SK-N-SH treated with all-trans-retinoic acid at 6 μM for 48 hours (cell line): ENCODE measurements around the gene SMNDC1.

Source experiments
- ATAC-seq: fragments of 200-7000 bp; cut with Tn5 transposase; 3 replicates; pipeline ENCODE4 v1.9.1; 2020; ENCODE audit warnings: mild to moderate bottlenecking, moderate library complexity
- CREB5 ChIP-seq: fragments of 250-450 bp; sonication (Bioruptor Pico); IDR thresholded peaks from 2 replicates; pipeline ENCODE4 v1.5.1; 2020; ENCODE audit warnings: low read depth, mild to moderate bottlenecking, moderate library complexity
- CSDC2 ChIP-seq: fragments of 250-450 bp; sonication (Bioruptor Pico); IDR thresholded peaks from 2 replicates; pipeline ENCODE4 v1.5.0; 2020; ENCODE audit warnings: mild to moderate bottlenecking, moderate library complexity
- CSRNP3 ChIP-seq: fragments of 250-450 bp; sonication (Bioruptor Pico); IDR thresholded peaks from 2 replicates; pipeline ENCODE4 v1.5.1; 2021; ENCODE audit warnings: mild to moderate bottlenecking, moderate library complexity
- ESRRG ChIP-seq: fragments of 250-450 bp; sonication (Bioruptor Pico); IDR thresholded peaks from 2 replicates; pipeline ENCODE4 v1.6.1; 2021; ENCODE audit warnings: mild to moderate bottlenecking
- GLIS3 ChIP-seq: fragments of 250-450 bp; sonication (Bioruptor Pico); IDR thresholded peaks from 2 replicates; pipeline ENCODE4 v1.5.0; 2020; ENCODE audit warnings: mild to moderate bottlenecking, moderate library complexity
- ISL1 ChIP-seq: fragments of 250-450 bp; sonication (Bioruptor Pico); IDR thresholded peaks from 2 replicates; pipeline ENCODE4 v2.1.2; 2022; ENCODE audit warnings: mild to moderate bottlenecking, moderate library complexity
- OSR1 ChIP-seq: fragments of 250-450 bp; sonication (Bioruptor Pico); IDR thresholded peaks from 2 replicates; pipeline ENCODE4 v1.8.0; 2022; ENCODE audit warnings: moderate library complexity, mild to moderate bottlenecking, inconsistent platforms
- PPARA ChIP-seq: fragments of 250-450 bp; sonication (Bioruptor Pico); IDR thresholded peaks from 2 replicates; pipeline ENCODE4 v1.5.0; 2020; ENCODE audit warnings: mild to moderate bottlenecking, borderline replicate concordance
- SNAI2 ChIP-seq: fragments of 250-450 bp; sonication (Bioruptor Pico); IDR thresholded peaks from 2 replicates; pipeline ENCODE4 v1.5.0; 2020; ENCODE audit warnings: mild to moderate bottlenecking, moderate library complexity
- TOX ChIP-seq: fragments of 250-450 bp; sonication (Bioruptor Pico); IDR thresholded peaks from 2 replicates; pipeline ENCODE4 v1.8.0; 2021; ENCODE audit warnings: mild to moderate bottlenecking, moderate library complexity, borderline replicate concordance
- TSHZ2 ChIP-seq: fragments of 250-450 bp; sonication (Bioruptor Pico); IDR thresholded peaks from 2 replicates; pipeline ENCODE4 v1.5.0; 2020; ENCODE audit warnings: mild to moderate bottlenecking, moderate library complexity
- ZC3H10 ChIP-seq: fragments of 250-450 bp; sonication (Bioruptor Pico); IDR thresholded peaks from 2 replicates; pipeline ENCODE4 v1.5.1; 2021; ENCODE audit warnings: mild to moderate bottlenecking, moderate library complexity
- ZFP3 ChIP-seq: fragments of 250-450 bp; sonication (Bioruptor Pico); IDR thresholded peaks from 2 replicates; pipeline ENCODE4 v1.5.0; 2020; ENCODE audit warnings: mild to moderate bottlenecking, moderate library complexity
- ZFP30 ChIP-seq: fragments of 450-650 bp; formaldehyde crosslinking; IDR thresholded peaks from 2 replicates; pipeline ENCODE4 v1.5.0; 2022; ENCODE audit warnings: mild to moderate bottlenecking, moderate library complexity
- ZNF565 ChIP-seq: fragments of 450-650 bp; formaldehyde crosslinking; conservative IDR thresholded peaks from 2 replicates; pipeline ENCODE4 v1.5.0; 2020; ENCODE audit warnings: low read depth, mild to moderate bottlenecking, moderate library complexity
- ZNF70 ChIP-seq: fragments of 450-650 bp; formaldehyde crosslinking; IDR thresholded peaks from 2 replicates; pipeline ENCODE4 v1.5.0; 2020; ENCODE audit warnings: mild to moderate bottlenecking, moderate library complexity
- TF ChIP-seq, protein P1 (sequence below): fragments of 250-450 bp; sonication (Bioruptor Pico); IDR thresholded peaks from 2 replicates; pipeline ENCODE4 v1.8.0; 2020; ENCODE audit warnings: mild to moderate bottlenecking, moderate library complexity, borderline replicate concordance

The SMNDC1 gene

GRCh38 chr10:110323503-110323902, 18.8 kb upstream of the SMNDC1 start:
- peak; percentile 85 for ATAC-seq
- no peak for TF ChIP-seq PPARA (CRISPR knock-in tag)
- TF ChIP-seq CSRNP3, result no peak
- TF ChIP-seq ESRRG (CRISPR knock-in tag), result no peak
- TF ChIP-seq TOX (CRISPR knock-in tag), result no peak
- TF ChIP-seq ZNF70 (CRISPR knock-in tag), result no peak
- no peak for TF ChIP-seq SNAI2
- TF ChIP-seq ZFP30 (CRISPR knock-in tag), result no peak
- TF ChIP-seq, protein P1, sequence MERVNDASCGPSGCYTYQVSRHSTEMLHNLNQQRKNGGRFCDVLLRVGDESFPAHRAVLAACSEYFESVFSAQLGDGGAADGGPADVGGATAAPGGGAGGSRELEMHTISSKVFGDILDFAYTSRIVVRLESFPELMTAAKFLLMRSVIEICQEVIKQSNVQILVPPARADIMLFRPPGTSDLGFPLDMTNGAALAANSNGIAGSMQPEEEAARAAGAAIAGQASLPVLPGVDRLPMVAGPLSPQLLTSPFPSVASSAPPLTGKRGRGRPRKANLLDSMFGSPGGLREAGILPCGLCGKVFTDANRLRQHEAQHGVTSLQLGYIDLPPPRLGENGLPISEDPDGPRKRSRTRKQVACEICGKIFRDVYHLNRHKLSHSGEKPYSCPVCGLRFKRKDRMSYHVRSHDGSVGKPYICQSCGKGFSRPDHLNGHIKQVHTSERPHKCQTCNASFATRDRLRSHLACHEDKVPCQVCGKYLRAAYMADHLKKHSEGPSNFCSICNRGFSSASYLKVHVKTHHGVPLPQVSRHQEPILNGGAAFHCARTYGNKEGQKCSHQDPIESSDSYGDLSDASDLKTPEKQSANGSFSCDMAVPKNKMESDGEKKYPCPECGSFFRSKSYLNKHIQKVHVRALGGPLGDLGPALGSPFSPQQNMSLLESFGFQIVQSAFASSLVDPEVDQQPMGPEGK (CRISPR knock-in tag), result no peak
- TF ChIP-seq ZC3H10 (CRISPR knock-in tag), result no peak
- no peak for TF ChIP-seq ZFP3 (CRISPR knock-in tag)
- TF ChIP-seq TSHZ2 (CRISPR knock-in tag), result no peak
- TF ChIP-seq ISL1 (CRISPR knock-in tag), result no peak
- no peak for TF ChIP-seq ZNF565 (CRISPR knock-in tag)
- no peak for TF ChIP-seq OSR1

DNA sequence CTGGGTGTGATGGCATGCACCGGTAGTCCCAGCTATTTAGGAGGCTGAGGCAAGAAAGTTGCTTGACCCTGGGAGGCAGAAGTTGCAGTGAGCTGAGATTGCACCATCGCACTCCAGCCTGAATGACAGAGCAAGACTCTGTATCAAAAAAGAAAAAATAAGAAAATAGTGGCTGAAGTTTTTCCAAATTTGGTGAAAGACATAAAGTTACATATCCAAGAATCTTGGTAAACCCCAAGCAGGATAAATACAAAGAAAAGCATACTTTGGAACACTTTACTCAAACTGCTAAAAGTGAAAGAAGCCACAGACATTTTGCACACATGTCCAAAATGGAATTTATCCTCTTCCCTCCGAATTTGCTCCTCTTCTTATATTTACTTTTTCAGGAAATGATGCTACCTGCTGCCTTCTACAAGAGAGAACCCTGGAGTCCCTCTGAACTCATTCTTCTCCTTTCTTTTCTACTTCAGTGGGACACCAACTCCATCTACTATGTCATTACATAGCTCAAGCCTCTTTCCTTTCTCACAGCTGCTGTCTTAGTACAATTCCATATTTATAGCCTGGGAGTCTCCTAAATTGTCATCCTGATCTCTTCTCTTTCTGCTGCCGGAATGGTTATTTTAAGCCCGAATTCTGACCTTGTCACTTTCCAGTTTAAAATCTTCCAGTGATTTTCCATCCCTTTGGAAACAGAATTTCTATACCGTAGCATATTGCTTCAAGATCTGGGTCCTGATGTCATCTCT, 17.3 kb upstream of the SMNDC1 start:
- no peak for ATAC-seq
- TF ChIP-seq ZFP30 (CRISPR knock-in tag) (no peak), CSDC2 (CRISPR knock-in tag) (no peak), ZNF70 (CRISPR knock-in tag) (no peak), OSR1 (no peak), ISL1 (CRISPR knock-in tag) (no peak), GLIS3 (no peak), SNAI2 (no peak), CREB5 (CRISPR knock-in tag) (no peak), CSRNP3 (no peak)

DNA sequence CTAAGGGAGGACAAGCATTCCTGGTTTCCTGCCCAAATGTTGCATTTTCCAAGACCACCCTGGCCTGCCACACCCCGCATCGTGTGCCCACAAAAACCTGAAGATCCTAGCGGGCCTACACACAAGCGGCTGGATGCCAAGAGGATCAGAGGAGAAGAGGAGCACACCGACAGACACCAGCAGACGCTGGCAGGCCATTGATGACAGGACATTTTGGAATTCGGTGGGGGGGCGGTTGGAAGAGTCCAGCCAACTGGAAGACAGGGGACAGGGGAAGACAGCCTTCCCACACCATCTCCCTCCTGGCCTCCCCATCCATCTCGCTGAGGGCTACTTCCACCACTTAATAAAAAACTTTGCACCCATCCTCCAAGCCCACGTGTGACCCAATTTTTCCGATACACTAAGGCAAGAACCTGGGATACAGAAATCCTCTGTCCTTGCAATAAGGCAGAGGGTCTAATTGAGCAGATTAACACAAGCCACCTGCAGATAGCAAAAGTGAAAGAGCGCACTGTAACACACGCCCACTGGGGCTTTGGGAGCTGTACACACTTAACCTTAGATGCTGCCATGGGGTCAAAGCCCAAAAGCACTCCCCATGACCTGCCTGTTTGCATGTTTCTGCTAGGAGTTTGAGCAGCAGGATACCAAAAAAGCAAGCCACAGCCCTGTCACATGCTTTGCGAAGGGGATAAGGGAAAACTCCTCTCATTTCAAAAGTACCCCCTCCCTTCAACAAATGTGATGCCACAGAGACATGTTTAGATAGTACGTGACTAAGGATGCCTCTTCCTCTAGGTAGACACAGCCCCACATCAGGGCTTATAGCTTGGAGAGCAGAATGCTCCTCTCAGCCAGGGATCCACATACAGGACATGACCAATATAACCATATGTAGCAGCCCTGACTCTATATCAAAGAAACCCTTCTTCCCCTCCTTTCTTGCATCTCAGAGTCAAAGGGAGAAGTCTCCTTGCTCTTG, 13.4 kb upstream of the SMNDC1 start:
- no peak for ATAC-seq
- no peak for TF ChIP-seq ISL1 (CRISPR knock-in tag)

GRCh38 chr10:110313674-110314073, 9.0 kb upstream of the SMNDC1 start:
- no peak for ATAC-seq

More at GRCh38 chr10:110313674-110314073, 9.0 kb upstream of the SMNDC1 start:
- no peak for TF ChIP-seq TOX (CRISPR knock-in tag)
- no peak for TF ChIP-seq CREB5 (CRISPR knock-in tag)
- TF ChIP-seq TSHZ2 (CRISPR knock-in tag), result no peak
- no peak for TF ChIP-seq CSRNP3
- TF ChIP-seq CSDC2 (CRISPR knock-in tag), result no peak
- TF ChIP-seq, all 23 proteins: peak for 0
